ENCODE results near the gene LY9.
A peak's percentile ranks its signal among the peaks of the same experiment; 100 is the strongest.

Gene LY9

DNA sequence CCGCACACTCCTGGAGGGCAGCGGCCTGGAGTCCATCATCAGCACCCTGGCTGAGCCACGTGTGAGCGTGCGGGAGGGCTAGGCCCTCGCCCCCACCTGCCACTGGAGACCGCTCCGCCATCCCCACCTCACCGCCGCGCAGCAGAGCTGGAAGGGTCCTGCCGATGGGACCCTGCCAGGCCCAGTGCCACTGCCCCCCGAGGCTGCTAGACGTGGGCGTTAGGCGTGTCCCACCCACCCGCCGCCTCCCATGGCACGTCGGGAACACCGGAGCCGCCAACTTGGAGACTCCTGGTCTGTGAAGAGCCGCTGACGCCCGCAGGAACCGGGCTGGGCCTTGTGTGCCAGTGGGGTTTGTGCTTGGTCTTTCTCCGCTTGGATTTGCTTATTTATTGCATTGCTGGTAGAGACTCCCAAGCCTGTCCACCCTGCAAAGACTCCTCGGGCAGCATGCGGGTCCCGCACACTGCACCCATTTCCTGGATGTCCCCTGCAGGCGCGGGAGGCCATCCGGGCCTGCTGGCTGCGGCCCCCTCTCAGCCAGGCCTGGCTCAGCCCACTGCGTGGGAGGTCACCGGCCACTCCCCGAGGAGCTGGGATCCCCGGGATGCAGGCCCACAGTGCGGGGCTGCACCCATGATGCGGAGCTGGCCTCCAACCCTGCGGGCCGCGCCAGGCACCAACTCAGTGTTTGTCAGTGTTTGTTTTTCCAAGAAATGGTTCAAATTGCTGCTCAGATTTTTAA lies 6.0 kb downstream of the LY9 start:
- TF ChIP-seq CTCF (IDR thresholded peaks at IDR 0.05): no peak
- H3K27ac ChIP-seq: no peak overlapping the region
- no peak overlapping the region for H3K4me3 ChIP-seq
- no peak for DNase-seq (ENCODE audit: low spot score)

- Histone ChIP-seq H3K4me3 (no peak overlapping the region), H3K27ac (no peak overlapping the region)
- no peak for DNase-seq (ENCODE audit: low spot score)
- TF ChIP-seq CTCF (IDR thresholded peaks at IDR 0.05): no peak
These were observed 10.2 kb downstream of the LY9 start for GRCh38 chr1:160806109-160806665.

GRCh38 chr1:160806784-160807183 lies 10.8 kb downstream of the LY9 start:
- no peak for TF ChIP-seq CTCF (IDR thresholded peaks at IDR 0.05)
- no peak overlapping the region for H3K4me3 ChIP-seq
- DNase-seq (ENCODE audit: low spot score): no peak
- no peak overlapping the region for H3K27ac ChIP-seq

- DNase-seq (ENCODE audit: low spot score): no peak
- TF ChIP-seq CTCF (IDR thresholded peaks at IDR 0.05): no peak
These were observed 11.3 kb downstream of the LY9 start for GRCh38 chr1:160807247-160807646.

GRCh38 chr1:160807738-160808137 lies 11.8 kb downstream of the LY9 start:
- no peak overlapping the region for H3K27ac ChIP-seq
- no peak for TF ChIP-seq CTCF (IDR thresholded peaks at IDR 0.05)
- H3K4me3 ChIP-seq: no peak overlapping the region
- peak; percentile 57 for DNase-seq (ENCODE audit: low spot score)

More at GRCh38 chr1:160807247-160807646, 11.3 kb downstream of the LY9 start:
- H3K4me3 ChIP-seq: no peak overlapping the region
- H3K27ac ChIP-seq: no peak overlapping the region

GRCh38 chr1:160808289-160808688 lies 12.3 kb downstream of the LY9 start:
- no peak for TF ChIP-seq CTCF (IDR thresholded peaks at IDR 0.05)
- Histone ChIP-seq H3K4me3 (no peak overlapping the region), H3K27ac (no peak overlapping the region)
- peak; percentile 16 for DNase-seq (ENCODE audit: low spot score)

DNA sequence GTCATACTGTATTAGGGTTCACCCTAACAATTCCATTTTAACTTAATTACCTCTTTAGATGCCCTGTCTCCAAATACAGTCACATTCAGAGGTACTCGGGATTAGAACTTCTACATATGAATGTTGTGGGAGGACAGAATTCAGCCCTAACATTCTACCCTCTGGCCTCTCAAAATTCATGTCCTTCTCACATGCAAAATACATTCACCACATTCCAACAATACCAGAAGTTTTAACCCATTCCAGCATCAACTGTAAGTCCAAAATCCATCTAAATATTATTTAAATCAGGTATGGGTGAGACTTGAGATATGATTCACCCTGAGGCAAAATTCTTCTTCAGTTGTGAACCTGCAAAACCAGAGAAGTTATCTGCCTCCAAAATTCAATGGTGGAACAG lies 14.5 kb downstream of the LY9 start:
- Histone ChIP-seq H3K27ac (no peak overlapping the region), H3K4me3 (no peak overlapping the region)
- no peak for TF ChIP-seq CTCF (IDR thresholded peaks at IDR 0.05)
- no peak for DNase-seq (ENCODE audit: low spot score)
